ENCODE measurements around the gene CIAO2B.

CIAO2B gene

DNA sequence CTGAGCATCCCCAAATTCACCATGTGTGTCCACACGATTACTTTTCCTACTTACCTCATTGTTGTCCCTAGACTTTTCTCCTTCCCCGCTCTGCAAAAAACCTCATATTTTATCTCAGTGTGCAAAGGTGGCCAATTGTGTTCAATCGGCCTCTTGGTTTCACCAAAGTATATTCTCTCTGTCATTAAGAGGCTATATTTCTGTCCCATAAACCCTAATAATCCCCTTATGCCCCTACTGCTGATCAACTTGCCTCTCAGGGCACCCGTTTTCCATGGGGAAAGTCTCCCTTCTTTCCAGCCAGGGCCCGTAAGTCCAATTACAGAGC, 12.7 kb upstream of the CIAO2B start:
- TF ChIP-seq GATA2 (IDR thresholded peaks at IDR 0.05; ENCODE audit: low read depth, low read length) (no peak), GATA3 (IDR thresholded peaks at IDR 0.05; ENCODE audit: low read depth, low read length) (no peak)

DNA sequence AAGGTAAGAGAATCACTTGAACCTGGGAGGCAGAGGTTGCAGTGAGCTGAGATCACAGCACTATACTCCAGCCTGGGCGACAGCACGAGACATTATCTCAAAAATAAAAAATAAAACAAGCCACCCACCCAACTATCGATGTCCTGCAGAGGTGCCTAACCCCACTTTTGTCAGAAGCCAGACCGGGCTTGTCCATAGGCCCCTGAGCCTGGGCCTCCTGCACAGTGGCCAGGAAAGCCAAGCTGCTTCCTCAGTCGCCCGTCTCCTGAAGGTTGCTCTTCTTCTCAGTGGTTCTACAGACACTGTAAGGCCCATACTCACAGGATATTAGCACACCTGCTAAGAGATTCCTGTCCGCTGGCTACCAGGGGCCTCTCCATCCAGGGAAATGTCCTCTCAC, 12.3 kb upstream of the CIAO2B start:
- TF ChIP-seq GATA2 (IDR thresholded peaks at IDR 0.05; ENCODE audit: low read depth, low read length) (no peak), GATA3 (IDR thresholded peaks at IDR 0.05; ENCODE audit: low read depth, low read length) (no peak)

DNA sequence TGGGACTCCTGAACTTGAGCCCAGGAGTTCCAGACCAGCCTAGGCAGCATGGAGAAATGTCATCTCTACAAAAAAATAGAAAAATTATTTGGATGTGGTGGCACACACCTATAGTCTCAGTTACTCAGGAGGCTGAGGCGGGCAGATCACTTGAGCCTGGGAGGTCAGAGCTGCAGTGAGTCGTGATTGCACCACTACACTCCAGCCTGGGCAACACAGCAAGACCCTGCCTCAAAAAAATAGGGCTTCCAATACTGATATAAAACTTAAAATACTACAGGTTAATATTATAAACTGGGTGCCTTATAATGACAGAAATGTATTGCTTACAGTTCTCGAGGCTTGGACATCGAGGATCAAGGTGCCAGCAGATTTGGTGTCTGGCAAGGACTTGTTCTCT, 11.7 kb upstream of the CIAO2B start:
- no peak for TF ChIP-seq GATA2 (IDR thresholded peaks at IDR 0.05; ENCODE audit: low read depth, low read length)
- TF ChIP-seq GATA3 (IDR thresholded peaks at IDR 0.05; ENCODE audit: low read depth, low read length), result no peak

DNA sequence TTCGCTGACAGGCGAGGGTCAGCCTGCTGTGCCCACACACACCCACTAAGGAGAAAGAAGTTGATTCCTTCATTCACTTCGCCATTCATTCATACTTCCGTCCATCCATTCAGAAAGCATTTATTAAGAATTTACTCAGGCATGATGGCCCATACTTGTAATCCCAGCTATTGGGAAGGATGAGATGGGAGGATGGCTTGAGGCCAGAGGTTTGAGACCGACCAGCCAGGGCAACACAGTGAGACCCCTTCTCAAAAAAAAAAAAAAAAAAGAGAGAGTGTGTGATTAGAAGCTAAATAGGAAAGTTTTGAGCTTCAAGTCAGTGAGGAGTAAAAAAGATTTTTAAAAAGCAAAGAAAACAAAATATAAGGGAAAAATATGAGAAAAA, 9.8 kb upstream of the CIAO2B start:
- TF ChIP-seq GATA3 (IDR thresholded peaks at IDR 0.05; ENCODE audit: low read depth, low read length) (no peak), GATA2 (IDR thresholded peaks at IDR 0.05; ENCODE audit: low read depth, low read length) (no peak)

DNA sequence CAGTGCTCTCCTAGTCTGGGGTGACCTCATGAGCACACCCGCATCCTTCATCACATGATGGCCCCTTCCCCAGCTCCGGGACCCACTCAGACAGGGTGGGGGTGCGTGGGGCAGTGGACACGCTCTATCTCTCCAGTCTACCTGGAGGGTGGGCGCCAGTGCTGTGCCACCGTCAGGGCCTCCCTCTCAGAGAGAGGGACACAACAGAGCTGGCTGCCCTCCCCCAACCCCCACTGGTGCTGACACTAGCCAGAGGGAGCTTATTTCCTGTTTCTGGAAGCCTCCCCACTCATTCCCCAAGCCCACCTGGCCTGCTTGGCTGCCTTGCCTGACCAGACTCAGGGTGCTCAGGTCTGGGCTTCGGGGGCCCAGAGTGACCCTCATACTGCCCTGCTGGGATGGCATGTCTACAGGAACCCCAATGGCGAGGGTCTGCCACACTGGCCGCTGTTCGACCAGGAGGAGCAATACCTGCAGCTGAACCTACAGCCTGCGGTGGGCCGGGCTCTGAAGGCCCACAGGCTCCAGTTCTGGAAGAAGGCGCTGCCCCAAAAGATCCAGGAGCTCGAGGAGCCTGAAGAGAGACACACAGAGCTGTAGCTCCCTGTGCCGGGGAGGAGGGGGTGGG, 9.3 kb upstream of the CIAO2B start:
- TF ChIP-seq GATA2 (IDR thresholded peaks at IDR 0.05; ENCODE audit: low read depth, low read length) (no peak), GATA3 (IDR thresholded peaks at IDR 0.05; ENCODE audit: low read depth, low read length) (no peak)

DNA sequence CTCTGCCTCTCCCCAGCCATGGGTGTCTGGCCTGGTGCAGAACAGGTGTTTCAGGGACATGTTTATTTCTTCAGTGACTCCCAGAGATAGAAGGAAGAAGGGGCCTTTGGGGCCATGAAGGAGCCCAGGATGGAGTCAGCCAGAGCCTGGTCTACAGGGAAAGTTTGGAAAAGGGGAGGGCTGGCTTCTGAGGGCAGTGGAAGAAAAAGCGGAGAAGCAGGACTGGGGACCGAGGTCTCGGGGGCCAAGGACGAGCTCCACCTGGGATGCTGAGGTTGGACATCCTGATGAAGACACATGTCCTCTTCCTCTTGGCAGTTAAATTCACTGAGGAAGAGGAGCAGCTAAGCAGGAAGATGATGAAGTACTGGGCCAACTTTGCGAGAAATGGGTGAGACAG, 8.8 kb upstream of the CIAO2B start:
- TF ChIP-seq GATA2 (IDR thresholded peaks at IDR 0.05; ENCODE audit: low read depth, low read length) (no peak), GATA3 (IDR thresholded peaks at IDR 0.05; ENCODE audit: low read depth, low read length) (no peak)

DNA sequence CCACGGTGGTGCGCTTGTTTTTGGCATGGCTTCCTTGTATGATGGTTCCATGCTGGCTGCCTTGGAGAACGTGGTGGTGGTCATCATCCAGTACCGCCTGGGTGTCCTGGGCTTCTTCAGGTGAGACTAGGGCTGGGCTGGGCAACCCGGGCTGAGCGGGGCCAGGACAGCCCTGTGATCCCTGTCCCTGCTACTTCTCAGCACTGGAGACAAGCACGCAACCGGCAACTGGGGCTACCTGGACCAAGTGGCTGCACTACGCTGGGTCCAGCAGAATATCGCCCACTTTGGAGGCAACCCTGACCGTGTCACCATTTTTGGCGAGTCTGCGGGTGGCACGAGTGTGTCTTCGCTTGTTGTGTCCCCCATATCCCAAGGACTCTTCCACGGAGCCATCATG, 6.0 kb upstream of the CIAO2B start:
- TF ChIP-seq GATA2 (IDR thresholded peaks at IDR 0.05; ENCODE audit: low read depth, low read length) (no peak), GATA3 (IDR thresholded peaks at IDR 0.05; ENCODE audit: low read depth, low read length) (no peak)

DNA sequence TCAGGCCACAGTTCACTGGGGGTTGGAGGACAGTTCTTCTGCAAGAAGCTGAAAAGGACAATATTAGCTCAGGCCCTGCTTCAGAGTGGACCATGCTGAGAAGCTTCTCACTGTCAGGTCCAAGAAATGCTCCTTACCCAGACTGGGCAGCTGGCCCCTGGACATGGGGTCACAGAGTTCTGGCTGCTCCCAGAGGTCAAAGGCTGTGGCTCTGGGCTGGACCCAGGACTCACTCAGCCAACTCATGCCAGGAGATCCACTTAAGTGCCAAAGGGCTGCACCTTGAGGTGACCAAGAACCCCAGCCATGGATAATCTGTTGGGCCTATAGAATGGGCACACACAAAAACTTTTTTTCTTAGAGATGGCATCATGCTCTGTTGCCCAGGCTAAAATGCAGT, 5.2 kb upstream of the CIAO2B start:
- no peak for TF ChIP-seq GATA2 (IDR thresholded peaks at IDR 0.05; ENCODE audit: low read depth, low read length)
- TF ChIP-seq GATA3 (IDR thresholded peaks at IDR 0.05; ENCODE audit: low read depth, low read length), result no peak

DNA sequence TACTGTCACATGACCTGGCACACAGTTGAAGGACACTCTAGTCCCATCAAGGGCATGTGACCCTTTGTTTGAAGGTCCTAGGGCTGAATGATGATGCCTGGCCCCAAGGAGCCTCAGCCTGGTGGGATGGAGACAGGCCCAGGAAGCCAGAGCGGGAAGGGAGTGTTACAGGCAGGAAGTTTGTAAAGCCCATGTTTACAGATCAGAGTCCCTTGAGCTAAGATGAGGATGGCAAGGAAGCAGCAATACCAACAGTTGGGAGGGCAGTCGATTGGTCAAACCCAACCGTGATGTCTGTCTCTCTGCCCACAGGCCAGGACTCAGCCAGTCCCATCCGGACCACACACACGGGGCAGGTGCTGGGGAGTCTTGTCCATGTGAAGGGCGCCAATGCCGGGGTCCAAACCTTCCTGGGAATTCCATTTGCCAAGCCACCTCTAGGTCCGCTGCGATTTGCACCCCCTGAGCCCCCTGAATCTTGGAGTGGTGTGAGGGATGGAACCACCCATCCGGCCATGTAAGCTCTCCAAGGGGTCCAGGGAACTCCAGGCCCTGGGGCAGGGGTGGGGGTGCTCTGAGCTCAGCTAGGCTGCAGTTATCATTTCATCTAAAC, 3.6 kb upstream of the CIAO2B start:
- TF ChIP-seq GATA3 (IDR thresholded peaks at IDR 0.05; ENCODE audit: low read depth, low read length) (no peak), GATA2 (IDR thresholded peaks at IDR 0.05; ENCODE audit: low read depth, low read length) (no peak)

DNA sequence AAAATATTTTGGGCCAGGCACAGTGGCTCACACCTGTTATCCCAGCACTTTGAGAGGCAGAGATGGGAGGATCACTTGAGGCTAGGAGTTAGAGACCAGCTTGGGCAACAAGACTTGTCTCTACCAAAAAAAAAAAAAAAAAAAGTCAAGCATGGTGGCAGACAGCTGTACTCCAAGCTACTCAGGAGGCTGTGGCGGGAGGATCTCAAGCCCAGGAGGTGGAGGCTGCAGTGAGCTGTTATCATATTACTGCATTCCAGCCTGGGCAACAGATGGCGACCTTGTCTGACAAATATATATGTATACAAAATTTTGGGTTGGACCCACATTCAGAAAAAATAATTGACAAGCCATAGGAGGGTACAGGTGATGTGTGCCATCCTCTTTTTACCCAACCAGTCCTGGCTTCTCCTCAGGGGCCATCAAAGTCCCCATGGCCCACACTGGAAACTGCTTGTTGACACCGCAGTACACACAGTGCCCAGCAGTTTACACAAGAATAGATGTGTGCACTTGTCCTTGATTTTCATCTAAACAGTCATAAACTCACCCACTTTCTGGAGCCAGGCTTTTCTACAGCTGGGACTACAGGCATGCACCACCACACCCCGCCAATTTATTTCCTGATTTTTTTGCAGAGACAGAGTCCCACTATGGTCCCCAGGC, 2.8 kb upstream of the CIAO2B start:
- no peak for TF ChIP-seq GATA3 (IDR thresholded peaks at IDR 0.05; ENCODE audit: low read depth, low read length)
- TF ChIP-seq GATA2 (IDR thresholded peaks at IDR 0.05; ENCODE audit: low read depth, low read length), result no peak

DNA sequence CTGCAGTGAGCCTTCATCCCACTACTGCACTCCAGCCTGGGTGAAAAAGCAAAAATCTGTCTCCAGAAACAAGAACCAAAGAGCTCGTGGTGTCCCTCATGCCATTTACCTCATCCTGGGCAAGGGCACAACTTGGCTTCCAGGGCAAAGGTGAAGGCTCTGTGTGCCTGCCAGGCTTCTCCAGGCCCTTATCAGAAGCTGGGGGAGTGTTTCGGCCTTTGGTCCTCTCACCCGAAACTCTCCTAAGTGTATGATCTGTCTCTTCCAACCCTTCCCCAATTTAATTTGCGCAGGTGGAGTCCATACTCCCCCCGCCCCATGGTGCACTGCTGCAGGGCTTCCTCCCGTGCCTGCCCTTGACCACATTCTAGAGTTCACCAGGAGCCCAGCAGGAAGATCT, 2.3 kb upstream of the CIAO2B start:
- TF ChIP-seq GATA2 (IDR thresholded peaks at IDR 0.05; ENCODE audit: low read depth, low read length) (no peak), GATA3 (IDR thresholded peaks at IDR 0.05; ENCODE audit: low read depth, low read length) (no peak)

DNA sequence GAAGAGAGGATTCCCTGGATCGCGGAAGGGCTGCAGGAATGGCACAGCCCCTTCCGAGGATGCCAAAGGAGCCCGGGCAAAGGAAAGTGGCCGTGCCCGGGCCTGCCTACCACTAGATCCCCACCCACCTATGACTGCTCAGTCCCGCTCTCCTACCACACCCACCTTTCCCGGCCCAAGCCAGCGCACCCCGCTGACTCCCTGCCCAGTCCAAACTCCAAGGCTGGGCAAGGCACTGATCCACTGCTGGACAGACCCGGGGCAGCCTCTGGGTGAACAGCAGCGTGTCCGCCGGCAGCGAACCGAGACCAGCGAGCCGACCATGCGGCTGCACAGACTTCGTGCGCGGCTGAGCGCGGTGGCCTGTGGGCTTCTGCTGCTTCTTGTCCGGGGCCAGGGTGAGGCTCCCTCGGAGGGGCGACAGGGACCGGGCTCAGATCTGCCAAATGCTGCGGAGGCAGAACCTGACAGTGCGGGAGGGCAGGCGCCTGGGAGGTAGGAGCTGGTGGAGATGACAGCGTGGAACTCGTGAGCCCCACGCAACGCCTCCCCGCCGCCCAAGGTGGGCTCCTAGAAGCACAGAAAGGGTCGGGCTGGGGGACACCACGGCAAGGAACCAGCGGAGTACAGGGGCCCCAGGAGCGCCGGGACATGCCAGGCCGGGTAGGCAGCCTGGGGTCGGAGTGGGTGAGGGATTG, 1.3 kb upstream of the CIAO2B start, which contains the start of gene CES2:
CES2 (plus strand) TSS at position 203 of the 698 bp plus-strand sequence; CDS start at position 323, 120 bp downstream.
- TF ChIP-seq GATA2 (IDR thresholded peaks at IDR 0.05; ENCODE audit: low read depth, low read length) (no peak), GATA3 (IDR thresholded peaks at IDR 0.05; ENCODE audit: low read depth, low read length) (no peak)

DNA sequence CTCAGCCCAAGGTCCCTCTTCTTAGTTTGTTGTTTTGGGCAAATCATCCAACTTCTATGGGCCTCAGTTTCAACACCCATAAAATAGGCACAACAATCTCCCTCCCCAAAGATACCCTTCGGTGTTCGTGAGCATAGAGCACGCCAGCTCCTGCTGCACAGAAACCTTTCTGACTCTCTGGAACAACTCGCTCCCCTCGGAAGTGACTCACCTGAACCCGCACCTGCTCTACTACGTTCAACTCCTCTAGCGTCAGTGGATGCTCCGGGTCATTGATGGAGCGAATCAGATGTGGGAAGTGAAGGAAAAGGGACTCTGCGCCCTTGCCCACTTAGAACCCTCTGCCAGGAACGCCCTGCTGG, 445 bp downstream of the CIAO2B start:
- no peak for TF ChIP-seq GATA2 (IDR thresholded peaks at IDR 0.05; ENCODE audit: low read depth, low read length)

DNA sequence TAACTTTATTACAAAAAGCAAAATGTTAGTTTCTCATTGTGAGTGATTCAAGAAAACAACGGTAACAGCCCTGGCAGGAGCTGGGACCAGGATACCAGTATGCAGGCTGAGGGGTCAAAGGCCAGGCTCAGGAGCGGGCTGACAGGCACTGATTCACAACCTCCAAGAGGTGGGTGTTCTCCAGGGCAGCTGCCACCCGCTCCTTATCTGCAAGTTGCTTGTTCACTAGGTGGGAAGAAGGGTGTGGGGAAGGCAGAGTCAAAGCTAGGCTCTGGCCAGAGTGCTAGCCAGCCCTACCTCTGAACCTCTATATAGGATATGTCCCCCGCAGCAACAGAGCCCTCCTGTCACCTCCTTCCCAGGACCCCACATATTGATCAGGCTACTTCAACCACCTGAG, 2.1 kb downstream of the CIAO2B start:
- TF ChIP-seq GATA3 (IDR thresholded peaks at IDR 0.05; ENCODE audit: low read depth, low read length) (no peak), GATA2 (IDR thresholded peaks at IDR 0.05; ENCODE audit: low read depth, low read length) (no peak)

DNA sequence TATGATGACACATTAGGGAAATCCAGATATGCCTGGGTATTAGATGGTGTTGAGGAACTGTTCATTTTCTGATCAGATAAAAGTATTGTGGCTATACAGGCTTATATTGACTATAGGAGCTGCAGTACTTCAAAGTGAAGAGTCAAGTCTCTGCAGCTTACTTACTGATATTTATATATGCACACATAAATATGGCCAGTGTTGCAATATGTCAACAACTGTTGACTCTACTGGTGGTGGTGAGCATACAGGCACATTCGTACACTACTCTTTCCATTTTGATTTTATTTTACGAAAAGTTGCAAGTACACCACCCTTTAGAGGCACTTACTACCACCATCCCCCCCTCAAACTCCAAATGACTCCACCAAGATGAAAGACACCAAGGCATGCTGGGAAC, 2.5 kb downstream of the CIAO2B start:
- no peak for TF ChIP-seq GATA2 (IDR thresholded peaks at IDR 0.05; ENCODE audit: low read depth, low read length)
- no peak for TF ChIP-seq GATA3 (IDR thresholded peaks at IDR 0.05; ENCODE audit: low read depth, low read length)
